Measurements from ENCODE around the gene ZDHHC3.

- TF ChIP-seq MAX (IDR thresholded peaks at IDR 0.05) (no peak), YY1 (IDR thresholded peaks at IDR 0.05; ENCODE audit: low read depth) (no peak), TAF1 (IDR thresholded peaks at IDR 0.05; ENCODE audit: low read depth) (no peak), TEAD4 (IDR thresholded peaks at IDR 0.05) (no peak), ZBTB7A (IDR thresholded peaks at IDR 0.05; ENCODE audit: low read depth) (no peak), EGR1 (IDR thresholded peaks at IDR 0.05) (no peak)
- TF ChIP-seq, protein P1, sequence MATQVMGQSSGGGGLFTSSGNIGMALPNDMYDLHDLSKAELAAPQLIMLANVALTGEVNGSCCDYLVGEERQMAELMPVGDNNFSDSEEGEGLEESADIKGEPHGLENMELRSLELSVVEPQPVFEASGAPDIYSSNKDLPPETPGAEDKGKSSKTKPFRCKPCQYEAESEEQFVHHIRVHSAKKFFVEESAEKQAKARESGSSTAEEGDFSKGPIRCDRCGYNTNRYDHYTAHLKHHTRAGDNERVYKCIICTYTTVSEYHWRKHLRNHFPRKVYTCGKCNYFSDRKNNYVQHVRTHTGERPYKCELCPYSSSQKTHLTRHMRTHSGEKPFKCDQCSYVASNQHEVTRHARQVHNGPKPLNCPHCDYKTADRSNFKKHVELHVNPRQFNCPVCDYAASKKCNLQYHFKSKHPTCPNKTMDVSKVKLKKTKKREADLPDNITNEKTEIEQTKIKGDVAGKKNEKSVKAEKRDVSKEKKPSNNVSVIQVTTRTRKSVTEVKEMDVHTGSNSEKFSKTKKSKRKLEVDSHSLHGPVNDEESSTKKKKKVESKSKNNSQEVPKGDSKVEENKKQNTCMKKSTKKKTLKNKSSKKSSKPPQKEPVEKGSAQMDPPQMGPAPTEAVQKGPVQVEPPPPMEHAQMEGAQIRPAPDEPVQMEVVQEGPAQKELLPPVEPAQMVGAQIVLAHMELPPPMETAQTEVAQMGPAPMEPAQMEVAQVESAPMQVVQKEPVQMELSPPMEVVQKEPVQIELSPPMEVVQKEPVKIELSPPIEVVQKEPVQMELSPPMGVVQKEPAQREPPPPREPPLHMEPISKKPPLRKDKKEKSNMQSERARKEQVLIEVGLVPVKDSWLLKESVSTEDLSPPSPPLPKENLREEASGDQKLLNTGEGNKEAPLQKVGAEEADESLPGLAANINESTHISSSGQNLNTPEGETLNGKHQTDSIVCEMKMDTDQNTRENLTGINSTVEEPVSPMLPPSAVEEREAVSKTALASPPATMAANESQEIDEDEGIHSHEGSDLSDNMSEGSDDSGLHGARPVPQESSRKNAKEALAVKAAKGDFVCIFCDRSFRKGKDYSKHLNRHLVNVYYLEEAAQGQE (IDR thresholded peaks at IDR 0.05; ENCODE audit: low read depth), result no peak
These were observed 21.0 kb downstream of the ZDHHC3 start for GRCh38 chr3:44954962-44955361.

Data from Ishikawa (cell line).